HuH-7.5 (cell line): ENCODE measurements around the gene RPL18.
"Not testable (repeated sequence)": the region's sequence is repeated elsewhere in the genome, so short reads cannot be mapped to it uniquely, and the experiment has no call there.

Experiments
- DNase-seq: peaks from one replicate; pipeline ENCODE4 v3.0.0; 2011; ENCODE audit warnings: low spot score

Gene RPL18

GRCh38 chr19:48618916-48619691, at the start of gene RPL18, which contains the start of gene SPHK2:
TSS of gene RPL18 (minus strand) at chr19:48619178. CDS start at chr19:48619143, 35 bp downstream.
TSS of gene SPHK2 (plus strand) at chr19:48619506. CDS start at chr19:48620515, 1,009 bp downstream.
- DNase-seq, result peak; percentile 99

- DNase-seq, result no peak
Measured at GRCh38 chr19:48668761-48669160, 49.8 kb upstream of the RPL18 start.

GRCh38 chr19:48668332-48668731, 49.4 kb upstream of the RPL18 start:
- DNase-seq, result no peak

GRCh38 chr19:48665786-48666185, 46.8 kb upstream of the RPL18 start:
- DNase-seq, result no peak

- no peak for DNase-seq
Measured at GRCh38 chr19:48664476-48664875, 45.5 kb upstream of the RPL18 start.

- no peak for DNase-seq
Measured at GRCh38 chr19:48663667-48664066, 44.7 kb upstream of the RPL18 start.

GRCh38 chr19:48661711-48662090, 42.7 kb upstream of the RPL18 start:
- no peak for DNase-seq

- peak; percentile 71 for DNase-seq
Measured at GRCh38 chr19:48660852-48661710, 42.1 kb upstream of the RPL18 start.

- no peak for DNase-seq
Measured at GRCh38 chr19:48659768-48660167, 40.8 kb upstream of the RPL18 start.

- no peak for DNase-seq
Measured at GRCh38 chr19:48658483-48658882, 39.5 kb upstream of the RPL18 start.

- DNase-seq, result not testable (repeated sequence)
Measured at GRCh38 chr19:48657828-48658227, 38.9 kb upstream of the RPL18 start.

GRCh38 chr19:48656840-48657474, 38.0 kb upstream of the RPL18 start:
- no peak for DNase-seq

- DNase-seq, result no peak
Measured at GRCh38 chr19:48654299-48655059, 35.5 kb upstream of the RPL18 start.

GRCh38 chr19:48651683-48652048, 32.7 kb upstream of the RPL18 start:
- DNase-seq, result no peak

GRCh38 chr19:48650974-48651682, 32.1 kb upstream of the RPL18 start:
- no peak for DNase-seq

- DNase-seq, result no peak
Measured at GRCh38 chr19:48648134-48648533, 29.2 kb upstream of the RPL18 start.

- no peak for DNase-seq
Measured at GRCh38 chr19:48646722-48647216, 27.8 kb upstream of the RPL18 start.

- peak; percentile 96 for DNase-seq
Measured at GRCh38 chr19:48646001-48646721, 27.2 kb upstream of the RPL18 start, which contains the start of gene CA11. TSS of gene CA11 (minus strand) at chr19:48646187. CDS start at chr19:48645632, 555 bp downstream.

GRCh38 chr19:48645620-48646000, 26.6 kb upstream of the RPL18 start:
- no peak for DNase-seq
